Transverse colon (tissue), 4 donors: Measurements from ENCODE around the gene GNA15.
A peak's percentile ranks its signal among the peaks of the same experiment; 100 is the strongest.

Experiments
- CTCF ChIP-seq, 5 experiments: fragments of 200-600 bp in 3 of 5; fragments of 450-650 bp in 2 of 5; sonication (generic) in 3 of 5; IDR thresholded peaks; 1 replicate in 2 of 5; 2 replicates in 3 of 5; pipeline ENCODE4 v1.5.1; 2016 to 2017; ENCODE audit warnings: antibody characterized with exemption in 5 of 5, inconsistent platforms in 3 of 5, mild to moderate bottlenecking in 2 of 5, moderate library complexity in 1 of 5
- EP300 ChIP-seq: sonication (generic); formaldehyde crosslinking; IDR thresholded peaks from one replicate; pipeline ENCODE4 v1.6.1; 2017; ENCODE audit warnings: antibody characterized with exemption, low read depth
- POLR2A ChIP-seq: fragments of 450-650 bp; IDR thresholded peaks from one replicate; pipeline ENCODE4 v1.6.1; 2016; ENCODE audit warnings: antibody characterized with exemption, mild to moderate bottlenecking, moderate library complexity
- POLR2AphosphoS5 ChIP-seq, 3 donors: sonication (generic); formaldehyde crosslinking; IDR thresholded peaks; one replicate each; pipeline ENCODE4 v1.6.1; 2016; ENCODE audit warnings: antibody characterized with exemption in 3 of 3

- no peak for TF ChIP-seq EP300
- TF ChIP-seq CTCF (IDR thresholded peaks at IDR 0.05), result no peak
- TF ChIP-seq POLR2A, result no peak
- TF ChIP-seq POLR2AphosphoS5 (IDR thresholded peaks at IDR 0.05), result peak in 1 of 3 donors; percentile 22
Observed at GRCh38 chr19:3175781-3176714, 40.2 kb downstream of the GNA15 start.
